Measurements from ENCODE around the gene FCHSD1.

FCHSD1 gene

GRCh38 chr5:141641634-141642267 lies 9.5 kb downstream of the FCHSD1 start:
- no peak for DNase-seq (ENCODE audit: low read depth in 2 of 2)

- DNase-seq (ENCODE audit: low read depth in 2 of 2), result no peak
Observed at GRCh38 chr5:141640698-141641097, 10.5 kb downstream of the FCHSD1 start.

DNA sequence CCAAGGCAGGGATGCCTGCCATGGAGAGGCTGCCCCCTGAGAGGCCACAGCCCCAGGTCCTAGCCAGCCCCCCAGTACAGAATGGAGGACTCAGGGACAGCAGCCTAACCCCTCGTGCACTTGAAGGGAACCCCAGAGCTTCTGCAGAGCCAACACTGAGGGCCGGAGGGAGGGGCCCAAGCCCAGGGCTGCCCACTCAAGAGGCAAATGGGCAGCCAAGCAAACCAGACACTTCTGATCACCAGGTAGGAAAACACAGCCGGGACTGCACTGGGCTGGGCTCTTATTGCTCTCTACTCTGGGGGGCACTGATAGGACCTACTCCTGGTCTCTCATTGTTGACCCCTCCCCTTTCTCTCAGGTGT lies 11.2 kb downstream of the FCHSD1 start:
- no peak for DNase-seq (ENCODE audit: low read depth in 2 of 2)

DNA sequence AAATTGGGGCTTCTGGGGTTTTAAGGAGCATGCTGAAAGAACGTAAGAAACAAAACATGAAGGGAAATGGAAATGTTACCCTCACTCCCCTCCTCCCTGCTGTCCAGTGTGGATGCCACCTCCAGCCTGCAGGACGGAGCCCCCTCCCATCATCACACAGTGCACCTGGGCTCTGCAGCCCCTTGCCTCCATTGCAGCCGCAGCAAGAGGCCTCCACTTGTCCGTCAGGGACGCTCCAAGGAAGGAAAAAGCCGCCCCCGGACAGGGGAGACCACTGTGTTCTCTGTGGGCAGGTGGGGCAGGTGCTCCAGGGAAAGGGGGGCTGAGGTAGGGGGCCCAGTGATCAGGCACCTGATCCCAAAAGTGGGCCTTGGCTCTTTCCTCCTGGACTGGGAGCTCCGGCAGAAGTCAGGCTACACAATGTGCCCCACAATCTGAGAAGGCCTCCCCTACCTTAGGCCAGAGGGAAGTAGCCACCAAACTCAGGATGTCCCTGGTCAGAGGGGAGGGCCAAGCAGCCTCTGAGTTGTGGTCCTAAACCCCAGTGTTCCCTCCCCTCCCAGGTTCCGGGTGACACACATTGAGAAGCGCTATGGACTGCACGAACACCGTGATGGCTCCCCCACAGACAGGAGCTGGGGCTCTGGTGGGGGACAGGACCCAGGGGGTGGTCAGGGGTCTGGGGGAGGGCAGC lies 11.7 kb downstream of the FCHSD1 start:
- no peak for DNase-seq (ENCODE audit: low read depth in 2 of 2)

DNA sequence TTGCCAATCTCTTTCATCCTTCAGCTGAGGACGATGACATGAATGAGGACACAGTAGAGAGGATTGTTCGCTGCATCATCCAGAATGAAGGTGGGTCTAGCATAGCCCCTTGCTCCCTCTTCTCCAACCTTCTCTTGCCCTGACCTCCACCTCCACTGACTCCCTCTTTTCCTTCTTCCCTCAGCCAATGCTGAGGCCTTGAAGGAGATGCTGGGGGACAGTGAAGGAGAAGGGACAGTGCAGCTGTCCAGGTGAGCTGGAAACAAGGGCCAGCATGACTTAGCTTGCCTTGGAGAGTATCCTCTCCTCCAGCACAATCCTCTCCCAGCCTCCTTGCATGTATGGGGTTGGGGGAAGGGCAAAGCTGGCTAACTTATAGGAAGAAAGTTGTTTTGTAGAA lies 12.4 kb downstream of the FCHSD1 start:
- DNase-seq (ENCODE audit: low read depth in 2 of 2), result no peak

DNA sequence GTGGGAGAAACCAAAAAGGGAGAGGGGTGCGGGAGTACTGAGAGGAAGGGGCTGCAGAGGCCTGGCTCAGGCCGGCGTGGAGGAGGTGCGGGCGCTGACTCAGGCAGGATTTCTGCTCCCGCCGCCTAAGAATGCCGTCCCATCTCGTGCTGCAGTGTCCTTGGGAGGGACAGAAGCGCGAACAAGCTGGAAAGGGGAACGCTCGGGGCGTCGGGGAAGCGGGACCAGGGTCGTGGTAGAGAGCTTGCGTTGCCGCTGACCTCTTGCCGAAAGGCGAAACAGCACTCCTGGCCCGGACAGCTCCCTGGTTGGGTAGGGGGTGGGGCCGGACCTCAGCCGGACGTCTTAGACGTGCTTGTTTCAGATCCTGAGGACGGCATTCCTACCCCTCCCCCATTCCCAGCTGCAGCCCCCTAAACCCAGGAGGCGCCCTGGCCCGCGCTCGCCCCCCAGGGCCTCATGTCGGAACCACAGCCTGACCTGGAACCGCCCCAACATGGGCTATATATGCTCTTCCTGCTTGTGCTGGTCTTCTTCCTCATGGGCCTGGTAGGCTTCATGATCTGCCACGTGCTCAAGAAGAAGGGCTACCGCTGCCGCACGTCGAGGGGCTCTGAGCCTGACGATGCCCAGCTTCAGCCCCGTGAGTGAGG lies 13.3 kb downstream of the FCHSD1 start:
- peak in 1 of 2 donors; percentile 31 for DNase-seq (ENCODE audit: low read depth in 2 of 2)

DNA sequence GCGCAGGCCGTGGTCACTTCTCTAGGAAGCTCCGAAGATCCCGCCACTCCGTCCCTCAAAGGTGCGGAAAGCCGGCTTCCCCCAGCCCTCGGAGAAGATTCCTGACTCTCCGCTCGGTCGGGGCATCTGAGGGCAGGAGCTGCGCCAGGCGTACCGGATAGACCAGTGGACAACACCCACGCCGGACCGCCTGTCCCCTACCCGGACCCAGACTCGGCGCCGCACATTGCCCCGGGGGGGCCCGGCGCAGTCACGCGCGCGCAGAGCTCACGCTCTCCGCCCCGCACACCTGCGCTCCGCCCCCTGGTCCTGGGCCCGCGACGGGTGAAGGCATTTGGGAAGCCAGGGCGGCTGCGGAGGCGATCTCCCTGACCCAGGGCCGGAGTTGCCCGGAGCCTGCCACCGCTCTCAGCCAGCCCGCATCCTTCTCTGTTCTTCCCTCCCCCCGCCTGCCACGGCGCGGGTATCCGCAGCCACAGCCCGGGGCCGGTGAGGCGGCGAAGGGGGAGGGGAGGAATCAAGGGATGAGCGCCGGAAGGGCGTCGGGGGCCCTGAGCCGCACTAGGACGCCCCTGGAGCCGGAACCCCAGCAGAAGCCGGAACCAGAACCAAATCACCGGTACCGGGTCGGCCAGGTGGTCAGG lies 14.0 kb downstream of the FCHSD1 start:
- peak in 1 of 2 donors; percentile 20 for DNase-seq (ENCODE audit: low read depth in 2 of 2)

GRCh38 chr5:141636413-141637122 lies 14.7 kb downstream of the FCHSD1 start, which contains the start of the genes HDAC3 and RELL2:
Gene HDAC3 (minus strand): TSS chr5:141636849. CDS start chr5:141636790, 59 bp downstream.
Gene RELL2 (plus strand): TSS chr5:141636997. CDS start chr5:141638226, 1,229 bp downstream.
- peak; percentile 83 to 89 for DNase-seq (ENCODE audit: low read depth in 2 of 2)

- no peak for DNase-seq (ENCODE audit: low read depth in 2 of 2)
Observed at GRCh38 chr5:141636106-141636412, 15.2 kb downstream of the FCHSD1 start.

GRCh38 chr5:141635646-141636045 lies 15.6 kb downstream of the FCHSD1 start:
- no peak for DNase-seq (ENCODE audit: low read depth in 2 of 2)

DNA sequence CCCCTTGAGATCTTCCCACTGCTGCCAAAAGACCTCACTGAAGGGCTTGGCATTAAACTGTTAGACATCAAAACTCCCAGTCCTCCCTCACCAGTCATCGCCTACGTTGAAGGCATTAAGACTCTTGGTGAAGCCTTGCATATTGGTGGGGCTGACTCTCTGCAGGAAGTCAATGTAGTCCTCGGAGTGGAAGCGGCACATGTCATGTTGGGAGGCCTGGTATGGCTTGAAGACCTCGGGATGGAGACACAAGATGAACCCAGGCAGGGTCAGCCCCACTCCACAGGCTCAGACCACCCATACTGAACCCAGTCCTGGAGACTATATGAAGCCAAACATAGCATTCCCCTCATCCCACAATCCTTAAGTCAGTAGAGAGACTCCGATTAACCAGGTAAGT lies 16.5 kb downstream of the FCHSD1 start:
- no peak for DNase-seq (ENCODE audit: low read depth in 2 of 2)

DNA sequence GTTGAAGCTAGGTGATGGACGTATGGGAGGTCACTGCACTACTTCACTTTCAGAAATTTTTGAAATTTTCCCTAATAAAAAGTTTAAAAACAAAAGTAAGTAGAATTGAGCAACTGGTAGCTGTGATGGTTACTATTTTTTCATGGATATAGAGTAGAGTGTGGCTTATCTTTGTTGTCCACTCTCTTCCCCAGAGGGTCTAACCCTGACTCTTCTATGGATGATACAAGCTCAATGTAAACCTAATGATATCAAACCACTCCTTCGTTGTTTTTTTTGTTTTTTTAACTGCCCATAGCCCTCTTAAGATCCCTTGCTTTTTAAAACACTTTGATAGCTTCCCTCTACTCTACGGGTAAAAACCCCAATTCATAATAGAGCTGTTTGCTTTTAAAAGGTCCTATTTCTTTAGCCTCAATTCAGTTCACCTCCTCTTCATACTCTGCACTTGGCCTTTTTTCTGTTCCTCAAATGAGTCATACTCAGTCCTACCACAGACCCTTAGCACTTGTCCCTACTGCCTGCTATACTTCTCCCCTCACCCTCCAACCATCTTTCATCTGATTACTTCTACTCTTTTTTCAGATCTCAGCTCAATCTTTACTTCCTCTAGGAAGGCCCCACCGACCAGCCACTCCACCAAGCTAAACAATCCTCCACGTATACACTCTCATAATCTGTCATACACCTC lies 17.2 kb downstream of the FCHSD1 start:
- DNase-seq (ENCODE audit: low read depth in 2 of 2), result no peak

DNA sequence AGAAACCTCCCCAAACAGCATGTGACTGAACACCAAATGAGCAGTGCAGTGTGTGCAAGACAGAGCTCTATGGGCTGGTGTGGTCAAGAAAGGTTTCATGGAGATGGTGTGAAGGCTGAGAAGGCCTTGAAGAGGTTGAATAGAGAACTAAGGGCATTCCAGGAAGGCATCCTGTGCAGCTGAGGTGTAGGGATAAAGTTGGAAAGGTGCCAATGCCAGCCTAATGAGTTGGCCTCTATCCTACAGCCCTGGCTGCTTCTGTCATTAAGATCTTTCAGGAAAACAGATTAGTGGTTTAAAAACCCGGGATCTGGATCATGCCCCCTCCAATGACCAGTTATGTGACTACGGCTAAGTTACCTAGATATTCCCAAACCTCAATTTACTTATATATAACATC lies 18.6 kb downstream of the FCHSD1 start:
- DNase-seq (ENCODE audit: low read depth in 2 of 2), result no peak

DNA sequence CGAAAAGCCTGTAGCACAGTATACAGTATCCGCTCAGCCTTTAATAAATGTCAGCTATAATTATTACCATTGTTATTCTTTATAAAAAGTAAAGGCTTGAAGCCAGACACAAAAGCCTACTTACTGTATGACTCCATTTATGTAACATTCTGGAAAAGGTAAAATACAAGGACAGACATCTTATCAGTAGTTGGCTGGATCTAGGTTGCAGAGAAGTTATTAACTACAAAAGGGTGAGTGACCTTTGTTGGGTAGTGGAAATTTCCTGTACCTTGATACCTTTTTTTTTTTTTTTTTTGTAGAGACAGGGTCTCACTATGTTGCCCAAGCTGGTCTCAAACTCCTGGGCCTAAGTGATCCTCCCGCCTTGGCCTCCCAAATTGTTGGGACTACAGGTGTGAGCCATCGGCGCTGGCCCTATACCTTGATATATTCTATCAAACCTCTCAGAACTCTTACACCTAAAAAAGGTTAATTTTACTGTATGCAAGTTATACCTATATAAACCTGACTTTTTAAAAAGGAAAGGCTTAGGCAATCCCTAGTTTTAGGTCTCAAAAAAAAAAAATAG lies 20.6 kb downstream of the FCHSD1 start:
- DNase-seq (ENCODE audit: low read depth in 2 of 2), result no peak

- no peak for DNase-seq (ENCODE audit: low read depth in 2 of 2)
Observed at GRCh38 chr5:141628175-141628788, 22.9 kb downstream of the FCHSD1 start.

GRCh38 chr5:141623611-141624010 lies 27.6 kb downstream of the FCHSD1 start:
- DNase-seq (ENCODE audit: low read depth in 2 of 2), result no peak

GRCh38 chr5:141623186-141623585 lies 28.0 kb downstream of the FCHSD1 start:
- no peak for DNase-seq (ENCODE audit: low read depth in 2 of 2)

DNA sequence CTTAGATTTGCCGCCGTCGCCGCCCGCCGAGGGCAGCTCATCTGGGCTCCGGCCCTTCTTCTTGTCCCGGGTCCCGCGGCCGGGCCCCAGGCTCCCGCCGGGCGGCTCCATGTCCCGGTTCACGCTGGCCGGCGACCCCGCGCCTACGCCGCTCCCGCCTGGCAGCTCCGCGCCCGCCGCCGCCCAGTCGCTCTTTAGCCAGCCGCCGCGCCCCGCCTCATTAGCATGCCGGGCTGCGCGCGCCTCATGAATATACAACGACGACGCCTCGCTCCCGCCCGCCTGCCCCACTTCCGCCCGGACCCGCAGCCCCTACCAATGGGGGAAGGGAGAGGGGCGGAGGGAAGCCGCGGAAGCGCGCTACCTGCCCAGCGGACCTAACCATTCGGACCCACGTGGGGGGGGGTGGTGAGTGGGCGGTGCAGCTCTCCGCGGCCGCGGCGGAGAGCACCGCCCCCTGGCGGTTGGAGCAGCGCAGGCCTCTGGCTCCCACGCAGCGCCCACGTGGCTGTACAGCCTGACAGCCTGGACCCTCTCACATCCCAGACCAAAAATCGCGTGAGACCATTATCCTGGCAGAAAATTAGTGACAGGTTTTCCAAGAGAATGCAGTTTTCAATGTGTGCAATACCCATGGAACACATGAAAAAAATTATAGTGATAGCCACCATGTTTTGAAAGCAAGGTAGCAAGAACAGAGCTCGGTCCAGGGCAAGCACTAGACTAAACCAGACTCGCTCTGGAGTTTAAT lies 32.2 kb downstream of the FCHSD1 start, which contains the start of gene DIAPH1:
Gene DIAPH1, minus strand, starts transcription at position 197 of the 751 bp plus-strand sequence. Its CDS starts 86 bp downstream, at position 111.
- peak; percentile 98 for DNase-seq (ENCODE audit: low read depth in 2 of 2)

- peak in 1 of 2 donors; percentile 15 for DNase-seq (ENCODE audit: low read depth in 2 of 2)
Observed at GRCh38 chr5:141618030-141618803, 33.0 kb downstream of the FCHSD1 start.
